T-helper 2 cell treated with Interferon-gamma antibody and Interleukin-4, amounts not matched to agents 100 ng/mL and 5 ng/mL, for 36 hours (primary cell): ENCODE data around the gene TMED1. TPM values are rescaled to one million over a fixed set of nuclear protein-coding genes. Genes with fewer than 3 reads are reported as not detected.

Experiments used
- total RNA-seq: library from RNA; stranded (reverse); gene quantifications from 2 replicates; pipeline ENCODE4 v1.2.3, GENCODE V29; 2022

The TMED1 gene
- total RNA-seq, 1 donor from 2014 or later: 12.8 TPM

Other genes starting within 250 kb of the TMED1 start
- not detected in 2 replicates for gene AP1M2, start 248.9 kb downstream of the TMED1 start, total RNA-seq
- gene SLC44A2, start 210.7 kb downstream of the TMED1 start, total RNA-seq: 129 and 139 TPM in 2 replicates
- 420 and 439 TPM in 2 replicates for gene ILF3, start 181.9 kb downstream of the TMED1 start, total RNA-seq
- gene QTRT1, start 134.8 kb downstream of the TMED1 start, total RNA-seq: 52.4 and 53.7 TPM in 2 replicates
- 264 and 273 TPM in 2 replicates for gene DNM2, start 118.1 kb downstream of the TMED1 start, total RNA-seq
- 1.3 and 2.2 TPM in 2 replicates for gene C19orf38, start 12.2 kb upstream of the TMED1 start, total RNA-seq
- gene CARM1, start 35.3 kb upstream of the TMED1 start, total RNA-seq: 38.6 and 40.7 TPM in 2 replicates
- 18.8 and 20.4 TPM in 2 replicates for gene YIPF2, start 92.4 kb upstream of the TMED1 start, total RNA-seq
- 22.7 and 22.8 TPM in 2 replicates for gene TIMM29, start 92.6 kb upstream of the TMED1 start, total RNA-seq
- 111 and 112 TPM in 2 replicates for gene SMARCA4, start 124.8 kb upstream of the TMED1 start, total RNA-seq